NB4 (cell line): ENCODE results near the gene C1orf122.

Experiments used
- DNase-seq: peaks from one replicate; pipeline ENCODE4 v3.0.0; 2010; ENCODE audit warnings: low read depth
- H3K4me3 ChIP-seq: one replicate; pipeline ENCODE4 v1.5.1; 2011; ENCODE audit warnings: mild to moderate bottlenecking, low read depth, low read length, moderate library complexity
- CTCF ChIP-seq: IDR thresholded peaks from one replicate; pipeline ENCODE4 v1.5.1; 2012; ENCODE audit warnings: low read depth, low read length
- MYC ChIP-seq: IDR thresholded peaks from 2 replicates; pipeline ENCODE4 v1.6.1; 2011; ENCODE audit warnings: low read depth, low read length
- POLR2A ChIP-seq: IDR thresholded peaks from 2 replicates; pipeline ENCODE4 v1.6.1; 2011; ENCODE audit warnings: mild to moderate bottlenecking; ENCODE audit not compliant: insufficient read length; ENCODE audit errors: extremely low read depth
- TF ChIP-seq, protein P1 (sequence below): IDR thresholded peaks from 2 replicates; pipeline ENCODE4 v1.6.1; 2011; ENCODE audit warnings: low read depth, low read length

Gene C1orf122

DNA sequence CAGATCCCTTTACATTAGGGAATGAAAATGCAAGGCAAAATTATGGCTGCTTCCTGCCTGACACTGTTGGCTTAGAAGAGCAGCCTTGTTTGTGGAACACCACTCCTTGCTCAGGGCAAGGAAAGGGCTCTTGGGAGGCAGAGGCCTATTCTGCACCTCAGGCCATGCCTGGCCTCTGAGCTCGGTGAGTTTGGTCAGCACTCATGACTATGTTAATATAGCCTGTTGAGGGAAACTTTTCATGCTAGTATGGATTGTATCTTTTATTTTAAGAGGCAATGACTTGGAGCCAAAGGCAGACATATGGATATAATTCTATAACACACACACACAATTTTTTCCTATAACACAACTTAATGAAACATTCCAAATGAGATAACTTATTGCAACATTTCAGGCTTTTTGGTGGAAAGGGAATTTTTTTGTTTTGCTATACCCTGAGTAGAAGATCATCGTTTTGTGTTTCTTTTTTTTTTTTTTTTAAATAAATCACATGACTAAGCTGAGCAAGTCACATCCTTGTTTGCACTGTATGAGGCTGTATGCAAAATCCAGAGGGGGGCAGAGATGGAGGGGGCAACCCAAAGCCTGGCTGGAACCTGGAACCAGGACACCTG, 6.0 kb downstream of the C1orf122 start:
- no peak for DNase-seq
- no peak overlapping the region for H3K4me3 ChIP-seq
- TF ChIP-seq CTCF: no peak
- TF ChIP-seq, protein P1, sequence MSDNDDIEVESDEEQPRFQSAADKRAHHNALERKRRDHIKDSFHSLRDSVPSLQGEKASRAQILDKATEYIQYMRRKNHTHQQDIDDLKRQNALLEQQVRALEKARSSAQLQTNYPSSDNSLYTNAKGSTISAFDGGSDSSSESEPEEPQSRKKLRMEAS: no peak
- TF ChIP-seq POLR2A: no peak
- TF ChIP-seq MYC: no peak

DNA sequence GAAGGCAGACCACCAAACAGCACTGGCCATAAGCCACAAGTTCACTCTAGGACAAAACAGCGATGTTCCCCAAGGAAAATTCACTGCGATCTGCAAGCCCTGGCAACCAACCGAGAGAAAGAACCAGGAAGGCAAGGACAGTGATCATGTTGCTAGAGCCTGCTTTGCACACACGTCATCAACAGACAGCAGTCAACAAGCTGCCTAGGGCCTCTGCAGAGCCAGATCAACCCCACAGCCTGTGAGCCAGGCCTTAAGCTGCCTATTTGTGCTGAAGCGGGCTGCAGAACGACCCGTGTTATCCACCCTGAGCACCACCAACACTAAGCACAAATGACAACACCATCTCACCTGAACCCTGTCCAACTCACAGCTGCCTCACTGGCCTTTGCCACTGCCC, 6.7 kb downstream of the C1orf122 start:
- H3K4me3 ChIP-seq: no peak overlapping the region
- TF ChIP-seq POLR2A: no peak
- no peak for TF ChIP-seq MYC
- TF ChIP-seq CTCF: no peak
- TF ChIP-seq, protein P1: no peak
- no peak for DNase-seq

GRCh38 chr1:37817481-37817880, 9.9 kb downstream of the C1orf122 start:
- peak; percentile 9 for DNase-seq

DNA sequence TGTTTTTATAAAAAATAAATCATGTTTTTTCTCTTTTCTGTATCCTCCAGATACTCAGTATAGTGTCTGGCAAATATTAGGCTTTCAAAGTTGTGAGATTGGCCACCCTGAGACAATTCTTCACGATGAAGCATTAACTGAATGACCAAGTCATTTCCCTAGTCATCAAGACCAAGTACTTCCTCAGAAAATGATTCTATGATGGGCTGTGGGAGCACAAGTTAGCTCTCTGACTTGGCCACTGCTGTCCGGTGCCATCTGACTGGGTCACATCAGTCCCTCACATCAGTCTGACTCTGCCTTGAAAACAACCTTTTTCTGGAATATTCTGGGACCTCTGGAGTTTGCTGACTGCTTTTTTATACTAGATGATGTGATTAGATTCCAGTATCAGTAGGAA, 13.9 kb downstream of the C1orf122 start:
- DNase-seq: no peak
- TF ChIP-seq, protein P1: no peak
- TF ChIP-seq MYC: no peak
- no peak for TF ChIP-seq POLR2A
- no peak for TF ChIP-seq CTCF
- no peak overlapping the region for H3K4me3 ChIP-seq

More at GRCh38 chr1:37817481-37817880, 9.9 kb downstream of the C1orf122 start:
- TF ChIP-seq MYC (no peak), POLR2A (no peak), CTCF (no peak)
- TF ChIP-seq, protein P1: no peak
- H3K4me3 ChIP-seq: no peak overlapping the region

- no peak for DNase-seq
- TF ChIP-seq POLR2A (no peak), CTCF (no peak), MYC (no peak)
- TF ChIP-seq, protein P1: no peak
- H3K4me3 ChIP-seq: no peak overlapping the region
Observed at GRCh38 chr1:37822906-37823815, 15.6 kb downstream of the C1orf122 start.
